Fibroblast of lung (primary cell): ENCODE results near the gene ELMOD3.

ENCODE experiments used
- CTCF ChIP-seq, 2 donors: IDR thresholded peaks in 1 of 2; conservative IDR thresholded peaks in 1 of 2; 1 replicate in 1 of 2; 2 replicates in 1 of 2; pipeline ENCODE4 v1.5.1; 2011 to 2012; ENCODE audit warnings: low read length in 2 of 2, control low read depth in 1 of 2, inconsistent platforms in 1 of 2, low read depth in 1 of 2, mild to moderate bottlenecking in 1 of 2
- EZH2 ChIP-seq: IDR thresholded peaks from 2 replicates; pipeline ENCODE4 v1.5.1; 2012; ENCODE audit warnings: low read length, control low read depth, mild to moderate bottlenecking; ENCODE audit errors: missing control alignments

GRCh38 chr2:85327822-85328617, 26.5 kb upstream of the ELMOD3 start, which contains the start of gene TGOLN2:
- TF ChIP-seq CTCF (conservative IDR thresholded peaks at IDR 0.05 in 1 of 2, IDR thresholded peaks at IDR 0.05 in 1 of 2; ENCODE audit: low read depth in 1 of 2, low read length in 2 of 2) (no peak), EZH2 (no peak)
